PC-3 (cell line): ENCODE results near the gene SMPX. TPM values are rescaled to one million over a fixed set of nuclear protein-coding genes. Genes with fewer than 3 reads are reported as not detected.

Experiments
- ATAC-seq: fragments of 200-7000 bp; cut with Tn5 transposase; 2 replicates; pipeline ENCODE4 v1.9.1; 2020; ENCODE audit warnings: mild to moderate bottlenecking, moderate library complexity
- BruUV-seq: library from RNA; stranded (reverse); fragments of 400-500 nt; replicated peaks from 2 replicates; lab custom pipeline; 2021; lab: Mats Ljungman, UMichigan
- CTCF ChIA-PET: fragments of 300-600 bp; sonication (Branson Sonifier 250); formaldehyde crosslinking; loops from one replicate; lab custom pipeline; 2022; ENCODE audit warnings: antibody characterized with exemption; lab: Charles Lee
- POLR2A ChIA-PET: fragments of 300-600 bp; sonication (Branson Sonifier 250); formaldehyde crosslinking; loops from one replicate; lab custom pipeline; 2022; ENCODE audit warnings: antibody characterized with exemption; ENCODE audit not compliant: unreplicated experiment; lab: Charles Lee
- DNase-seq: peaks from one replicate; pipeline ENCODE4 v3.0.0-alpha.2; 2015
- H2AFZ ChIP-seq: fragments of 300-600 bp; sonication (generic); 2 replicates; pipeline ENCODE4 v1.6.0; 2016; ENCODE audit warnings: antibody characterized with exemption, low read length
- H3F3A ChIP-seq: fragments of 300-600 bp; sonication (generic); one replicate; pipeline ENCODE4 v1.6.0; 2017; ENCODE audit warnings: antibody characterized with exemption, low read length, control low read depth, mild to moderate bottlenecking; ENCODE audit not compliant: unreplicated experiment
- H3K27ac ChIP-seq: fragments of 300-600 bp; sonication (generic); 2 replicates; pipeline ENCODE4 v1.5.1; 2016; ENCODE audit warnings: mild to moderate bottlenecking, low read length
- H3K27me3 ChIP-seq: fragments of 300-600 bp; sonication (generic); 2 replicates; pipeline ENCODE4 v1.6.1; 2016; ENCODE audit warnings: low read length, mixed read lengths
- H3K36me3 ChIP-seq: fragments of 300-600 bp; sonication (generic); 2 replicates; pipeline ENCODE4 v1.6.1; 2016; ENCODE audit warnings: low read depth, mixed run types, low read length, mixed read lengths
- H3K4me1 ChIP-seq: fragments of 300-600 bp; sonication (generic); 2 replicates; pipeline ENCODE4 v1.5.1; 2016; ENCODE audit warnings: low read length; ENCODE audit not compliant: insufficient read depth
- H3K4me2 ChIP-seq: fragments of 300-600 bp; sonication (generic); 2 replicates; pipeline ENCODE4 v1.6.0; 2016; ENCODE audit warnings: low read length
- H3K4me3 ChIP-seq: fragments of 300-600 bp; sonication (generic); 2 replicates; pipeline ENCODE4 v1.5.1; 2016; ENCODE audit warnings: mild to moderate bottlenecking, low read length, mixed read lengths
- H3K79me2 ChIP-seq: fragments of 300-600 bp; sonication (generic); 2 replicates; pipeline ENCODE4 v1.6.1; 2017; ENCODE audit warnings: low read length, mixed read lengths
- H3K9ac ChIP-seq: fragments of 300-600 bp; sonication (generic); 2 replicates; pipeline ENCODE4 v1.6.0; 2016; ENCODE audit warnings: mild to moderate bottlenecking, low read length
- H3K9me2 ChIP-seq: fragments of 300-600 bp; sonication (generic); replicated peaks from 2 replicates; pipeline ENCODE4 v1.6.1; 2016; ENCODE audit warnings: mixed run types, low read length, mixed read lengths
- H3K9me3 ChIP-seq: fragments of 300-600 bp; sonication (generic); 2 replicates; pipeline ENCODE4 v1.6.1; 2016; ENCODE audit warnings: low read length, mixed read lengths
- H4K20me1 ChIP-seq: fragments of 300-600 bp; sonication (generic); 2 replicates; pipeline ENCODE4 v1.6.1; 2016; ENCODE audit warnings: low read length, mixed read lengths
- CTCF ChIP-seq: fragments of 300-600 bp; sonication (generic); conservative IDR thresholded peaks from 2 replicates; pipeline ENCODE4 v1.5.1; 2017; ENCODE audit warnings: antibody characterized with exemption, low read depth, mild to moderate bottlenecking, low read length
- EZH2 ChIP-seq: fragments of 300-600 bp; sonication (generic); IDR thresholded peaks from one replicate; pipeline ENCODE4 v1.6.1; 2017; ENCODE audit warnings: antibody characterized with exemption, mild to moderate bottlenecking, low read length; ENCODE audit not compliant: unreplicated experiment
- EZH2phosphoT487 ChIP-seq: fragments of 300-600 bp; sonication (generic); IDR thresholded peaks from 2 replicates; pipeline ENCODE4 v1.6.1; 2018; ENCODE audit warnings: mild to moderate bottlenecking, antibody characterized with exemption, low read length, borderline replicate concordance
- intact Hi-C: fragments of 100-400 bp; cut with micrococcal nuclease; formaldehyde crosslinking; loops from 2 replicates; pipeline ENCODE4 v1.9.0; 2023
- total RNA-seq: library from RNA; depleted of rRNA; stranded (reverse); fragments of >200 nt; gene quantifications from 2 replicates; pipeline ENCODE4 v1.2.3, GENCODE V29; 2014

Gene SMPX
- total RNA-seq, 1 experiment from 2014 or later, result not detected

GRCh38 chrX:21758488-21758887 lies 572 bp upstream of the SMPX start:
- DNase-seq (no peak), ATAC-seq (no peak)
- Histone ChIP-seq H3K9ac (no peak overlapping the region), H3K79me2 (no peaks in the 10 kb centered on the region), H4K20me1 (no peaks in the 10 kb centered on the region), H3K4me1 (peaks cover 4% of the 10 kb centered on the region), H3K36me3 (no peaks in the 10 kb centered on the region), H3F3A (no peaks in the 10 kb centered on the region), H3K4me2 (no peak overlapping the region), H3K27me3 (no peaks in the 10 kb centered on the region), H3K4me3 (no peak overlapping the region), H2AFZ (no peak overlapping the region), H3K27ac (no peak overlapping the region), H3K9me2 (no peaks in the 10 kb centered on the region), H3K9me3 (no peaks in the 10 kb centered on the region)
- TF ChIP-seq EZH2phosphoT487, result no peak
- no peak for TF ChIP-seq EZH2
- TF ChIP-seq CTCF, result 0 out of 2 replicates have a peak, but pooled peaks have one; percentile 22
- POLR2A ChIA-PET, result no interaction called here
- CTCF ChIA-PET, result no interaction called here
- BruUV-seq, result no TSS peak
- intact Hi-C loops, result no loop called here

- Histone ChIP-seq H3K9ac (no peak overlapping the region), H3K4me2 (no peak overlapping the region), H3K9me3 (no peaks in the 10 kb centered on the region), H4K20me1 (no peaks in the 10 kb centered on the region), H3F3A (no peaks in the 10 kb centered on the region), H3K79me2 (no peaks in the 10 kb centered on the region), H3K27ac (no peak overlapping the region), H3K4me1 (peaks cover 9% of the 10 kb centered on the region), H2AFZ (no peak overlapping the region), H3K27me3 (no peaks in the 10 kb centered on the region), H3K9me2 (no peaks in the 10 kb centered on the region), H3K4me3 (no peak overlapping the region), H3K36me3 (no peaks in the 10 kb centered on the region)
- BruUV-seq, result no TSS peak
- CTCF ChIA-PET, result no interaction called here
- DNase-seq, result no peak
- no peak for ATAC-seq
- POLR2A ChIA-PET, result no interaction called here
- no peak for TF ChIP-seq EZH2
- peak; percentile 18; the same call in 1 of the 2 replicates for TF ChIP-seq CTCF
- intact Hi-C loops, result no loop called here
Observed at GRCh38 chrX:21756785-21757529, 959 bp downstream of the SMPX start.

- Histone ChIP-seq H2AFZ (no peak overlapping the region), H3K27ac (no peak overlapping the region), H3K27me3 (no peaks in the 10 kb centered on the region), H3K79me2 (no peaks in the 10 kb centered on the region), H3F3A (no peaks in the 10 kb centered on the region), H3K9ac (no peak overlapping the region), H3K4me2 (no peak overlapping the region), H3K36me3 (no peaks in the 10 kb centered on the region), H3K4me3 (no peak overlapping the region), H3K9me3 (no peaks in the 10 kb centered on the region), H3K4me1 (peaks cover 9% of the 10 kb centered on the region), H4K20me1 (no peaks in the 10 kb centered on the region), H3K9me2 (no peaks in the 10 kb centered on the region)
- BruUV-seq, result no TSS peak
- intact Hi-C loops, result loop anchor here (5.0 kb wide), 2 partner anchors 227 to 1218 kb away; no protein-coding TSS in a partner anchor
- ChIA-PET POLR2A (no interaction called here), CTCF (no interaction called here)
- ATAC-seq (no peak), DNase-seq (no peak)
- no peak for TF ChIP-seq CTCF
Observed at GRCh38 chrX:21749924-21750323, 8.0 kb downstream of the SMPX start.
